PFSK-1 (cell line): ENCODE results near the gene RHOH.

Experiments
- TAF1 ChIP-seq: IDR thresholded peaks from 2 replicates; pipeline ENCODE4 v1.6.1; 2012; ENCODE audit warnings: low read length, control low read depth, borderline replicate concordance; ENCODE audit not compliant: insufficient read depth
- TF ChIP-seq, protein P1 (sequence below), 2 experiments: IDR thresholded peaks; 2 replicates each; pipeline versions ENCODE4 v1.6.1 to v1.8.0; 2011 to 2012; ENCODE audit warnings: low read depth in 2 of 2, low read length in 2 of 2, control low read depth in 1 of 2, inconsistent platforms in 1 of 2, mild to moderate bottlenecking in 1 of 2, moderate library complexity in 1 of 2; ENCODE audit not compliant: insufficient read depth in 1 of 2

DNA sequence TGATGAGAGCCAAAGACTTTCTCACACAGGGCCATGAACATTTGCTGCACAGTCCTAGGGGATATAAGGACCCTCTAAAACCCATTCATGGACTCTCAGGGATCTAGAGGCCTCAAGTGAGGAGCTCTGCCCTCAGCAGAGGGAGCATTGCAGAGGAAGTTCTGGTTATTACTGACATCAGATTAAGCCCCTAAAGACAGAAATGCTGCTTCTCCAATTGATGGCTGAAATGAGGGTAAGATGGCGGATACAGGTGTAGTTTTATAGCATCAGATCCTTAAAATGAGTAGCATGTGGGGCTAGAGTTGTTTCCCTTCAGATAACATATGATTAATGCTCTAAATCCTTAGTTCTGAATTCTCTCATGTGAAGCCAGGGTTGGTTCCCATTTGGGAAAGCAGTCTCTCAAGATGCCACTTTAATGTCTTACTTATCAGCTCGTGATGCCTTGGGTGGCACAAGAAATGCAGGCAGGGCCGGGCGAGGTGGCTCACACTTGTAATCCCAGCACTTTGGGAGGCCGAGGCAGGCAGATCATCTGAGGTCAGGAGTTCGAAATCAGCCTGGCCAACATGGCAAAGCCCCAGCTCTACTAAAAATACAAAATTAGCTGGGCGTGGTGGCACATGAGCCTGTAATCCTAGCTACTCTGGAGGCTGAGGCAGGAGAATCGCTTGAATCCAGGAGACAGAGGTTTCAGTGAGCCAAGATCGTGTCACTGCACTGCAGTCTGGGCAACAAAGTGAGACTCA, 7.9 kb downstream of the RHOH start:
- TF ChIP-seq, protein P1, sequence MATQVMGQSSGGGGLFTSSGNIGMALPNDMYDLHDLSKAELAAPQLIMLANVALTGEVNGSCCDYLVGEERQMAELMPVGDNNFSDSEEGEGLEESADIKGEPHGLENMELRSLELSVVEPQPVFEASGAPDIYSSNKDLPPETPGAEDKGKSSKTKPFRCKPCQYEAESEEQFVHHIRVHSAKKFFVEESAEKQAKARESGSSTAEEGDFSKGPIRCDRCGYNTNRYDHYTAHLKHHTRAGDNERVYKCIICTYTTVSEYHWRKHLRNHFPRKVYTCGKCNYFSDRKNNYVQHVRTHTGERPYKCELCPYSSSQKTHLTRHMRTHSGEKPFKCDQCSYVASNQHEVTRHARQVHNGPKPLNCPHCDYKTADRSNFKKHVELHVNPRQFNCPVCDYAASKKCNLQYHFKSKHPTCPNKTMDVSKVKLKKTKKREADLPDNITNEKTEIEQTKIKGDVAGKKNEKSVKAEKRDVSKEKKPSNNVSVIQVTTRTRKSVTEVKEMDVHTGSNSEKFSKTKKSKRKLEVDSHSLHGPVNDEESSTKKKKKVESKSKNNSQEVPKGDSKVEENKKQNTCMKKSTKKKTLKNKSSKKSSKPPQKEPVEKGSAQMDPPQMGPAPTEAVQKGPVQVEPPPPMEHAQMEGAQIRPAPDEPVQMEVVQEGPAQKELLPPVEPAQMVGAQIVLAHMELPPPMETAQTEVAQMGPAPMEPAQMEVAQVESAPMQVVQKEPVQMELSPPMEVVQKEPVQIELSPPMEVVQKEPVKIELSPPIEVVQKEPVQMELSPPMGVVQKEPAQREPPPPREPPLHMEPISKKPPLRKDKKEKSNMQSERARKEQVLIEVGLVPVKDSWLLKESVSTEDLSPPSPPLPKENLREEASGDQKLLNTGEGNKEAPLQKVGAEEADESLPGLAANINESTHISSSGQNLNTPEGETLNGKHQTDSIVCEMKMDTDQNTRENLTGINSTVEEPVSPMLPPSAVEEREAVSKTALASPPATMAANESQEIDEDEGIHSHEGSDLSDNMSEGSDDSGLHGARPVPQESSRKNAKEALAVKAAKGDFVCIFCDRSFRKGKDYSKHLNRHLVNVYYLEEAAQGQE (IDR thresholded peaks at IDR 0.05; ENCODE audit: insufficient read depth in 1 of 2, low read depth in 2 of 2, low read length in 2 of 2) = no peak
- no peak for TF ChIP-seq TAF1
